GM18498 (cell line): ENCODE results near the gene VAMP1.
"Not testable (repeated sequence)": the region's sequence is repeated elsewhere in the genome, so short reads cannot be mapped to it uniquely, and the experiment has no call there.

Experiments used
- ATAC-seq: cut with Tn5 transposase; IDR thresholded peaks from one replicate; pipeline ENCODE4 v1.9.1; 2021; ENCODE audit warnings: mild to moderate bottlenecking, moderate library complexity; ENCODE audit not compliant: unreplicated experiment

Gene VAMP1

DNA sequence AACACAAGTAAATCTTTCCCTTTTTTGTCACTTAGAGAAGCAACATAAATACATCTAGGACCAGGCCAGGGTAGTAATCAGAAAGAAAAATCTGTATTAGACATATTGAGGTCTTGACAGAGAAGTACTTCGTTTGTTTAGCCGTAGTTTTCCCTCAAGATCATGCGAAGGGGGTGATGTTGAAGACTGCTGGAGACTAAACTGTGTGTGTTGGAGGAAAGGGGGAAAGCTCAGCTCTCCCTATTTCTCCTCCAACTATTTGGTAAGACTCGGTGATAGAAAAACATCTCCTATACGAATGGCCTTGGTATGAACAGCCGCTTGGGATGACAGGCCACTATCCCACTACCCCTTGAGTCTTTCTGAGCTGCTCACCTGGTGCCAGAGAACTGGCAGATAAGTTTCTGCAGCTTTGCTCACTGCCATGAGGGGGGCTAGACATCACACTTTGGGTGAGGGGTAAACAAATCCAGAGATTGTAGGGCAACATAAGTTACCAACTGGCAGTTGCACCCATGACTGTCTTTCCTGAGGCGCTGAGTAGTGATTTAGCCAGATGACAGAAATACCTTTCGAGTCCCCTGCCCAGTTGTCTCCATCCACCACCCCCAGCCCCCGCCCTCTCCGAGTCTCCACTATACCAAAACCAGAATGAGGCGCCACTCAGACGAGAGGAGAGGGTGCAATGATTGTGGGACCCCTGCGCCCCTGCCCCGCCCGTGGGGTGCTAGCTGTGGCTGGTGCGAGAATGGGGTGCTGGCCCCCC is 685 bp downstream of the VAMP1 start:
- no peak for ATAC-seq

DNA sequence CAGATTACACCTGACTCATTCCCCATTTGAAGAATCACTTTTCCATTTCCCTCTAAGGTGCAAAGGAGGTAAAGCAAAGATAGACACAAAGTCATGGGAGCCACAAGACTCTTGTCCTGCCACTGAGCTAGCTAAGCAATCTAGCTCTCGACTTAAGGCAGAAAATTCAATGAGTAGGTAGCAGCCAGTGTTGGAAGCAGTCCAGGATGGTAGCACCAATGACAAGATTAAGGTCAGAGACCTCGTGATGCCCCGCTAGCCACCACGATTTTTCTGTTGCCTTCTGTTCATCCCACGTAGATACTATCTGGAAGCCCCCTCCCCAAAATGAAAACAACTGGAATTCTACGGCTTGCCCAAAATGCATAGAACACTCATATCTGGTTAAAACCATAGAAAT is 1.4 kb downstream of the VAMP1 start:
- no peak for ATAC-seq

DNA sequence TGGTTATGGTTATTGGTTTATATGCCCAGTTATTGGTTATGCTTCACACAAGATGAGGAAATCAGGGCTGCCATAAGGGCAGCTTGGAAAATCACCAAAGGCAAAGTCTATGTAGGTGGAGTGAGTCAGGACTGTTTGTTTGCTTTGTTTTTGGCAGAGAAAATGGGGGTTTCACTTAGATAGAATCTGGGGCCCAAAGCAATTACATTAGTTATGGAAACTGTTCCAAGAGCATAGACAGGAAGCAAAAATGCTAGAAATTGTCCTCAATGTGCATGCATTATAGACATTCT is 2.2 kb downstream of the VAMP1 start:
- ATAC-seq, result no peak

DNA sequence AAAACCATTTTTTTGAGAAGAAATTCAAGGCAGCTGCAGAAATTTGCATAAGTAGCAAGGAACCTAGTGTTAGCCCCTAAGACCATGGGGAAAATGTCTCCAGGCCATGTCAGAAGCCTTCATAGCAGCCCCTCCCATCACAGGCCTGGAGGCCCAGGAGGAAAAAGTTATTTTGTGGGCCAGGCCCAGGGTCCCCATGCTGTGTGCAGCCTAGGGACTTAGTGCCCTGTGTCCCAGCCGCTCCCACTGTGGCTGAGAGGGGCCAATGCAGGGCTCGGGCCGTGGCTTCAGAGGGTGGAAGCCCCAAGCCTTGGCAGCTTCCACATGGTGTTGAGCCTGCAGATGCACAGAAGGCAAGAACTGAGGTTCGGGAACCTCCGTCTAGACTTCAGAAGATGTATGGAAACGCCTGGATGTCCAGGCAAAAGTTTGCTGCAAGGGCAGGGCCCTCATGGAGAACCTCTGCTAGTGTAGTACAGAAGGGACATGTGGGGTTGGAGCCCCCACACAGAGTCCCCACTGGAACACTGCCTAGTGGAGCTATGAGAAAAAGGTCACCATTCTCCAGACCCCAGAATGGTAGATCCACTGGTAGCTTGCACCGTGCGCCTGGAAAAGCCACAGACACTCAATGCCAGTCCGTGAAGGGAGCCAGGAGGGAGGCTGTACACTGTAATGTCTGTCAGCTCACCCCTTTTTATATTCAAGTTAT is 2.8 kb downstream of the VAMP1 start:
- not testable (repeated sequence) for ATAC-seq

DNA sequence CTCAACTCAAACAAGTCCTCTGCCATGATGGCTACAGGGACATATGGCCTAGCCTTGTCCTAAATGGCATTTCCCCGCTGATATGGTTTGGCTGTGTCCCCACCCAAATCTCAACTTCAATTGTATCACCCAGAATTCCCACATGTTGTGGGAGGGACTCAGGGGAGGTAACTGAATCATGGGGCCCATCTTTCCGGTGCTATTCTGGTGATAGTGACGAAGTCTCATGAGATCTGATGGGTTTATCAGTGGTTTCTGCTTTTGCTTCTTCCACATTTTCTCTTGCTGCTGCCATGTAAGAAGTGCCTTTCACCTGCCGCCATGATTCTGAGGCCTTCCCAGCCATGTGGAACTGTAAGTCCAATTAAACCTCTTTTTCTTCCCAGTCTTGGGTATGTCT is 3.7 kb downstream of the VAMP1 start:
- not testable (repeated sequence) for ATAC-seq

DNA sequence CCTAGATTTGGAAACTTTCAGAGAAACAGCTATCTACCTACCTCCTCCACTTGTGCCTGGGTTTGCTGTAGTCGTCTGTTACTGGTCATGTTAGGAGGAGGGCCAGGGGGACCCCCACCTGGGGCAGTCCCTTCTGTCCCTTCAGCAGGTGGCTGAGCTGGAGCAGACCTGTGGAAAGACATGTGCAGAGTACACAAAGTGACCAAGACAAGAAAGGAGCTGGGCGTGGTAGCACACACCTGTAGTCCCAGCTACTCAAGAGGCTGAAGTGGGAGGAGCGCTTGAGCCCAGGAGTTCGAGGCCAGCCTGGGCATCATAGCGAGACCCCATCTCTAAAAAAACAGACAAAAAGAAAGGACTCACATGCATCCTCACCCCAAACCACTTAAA is 4.3 kb downstream of the VAMP1 start:
- ATAC-seq, result no peak

DNA sequence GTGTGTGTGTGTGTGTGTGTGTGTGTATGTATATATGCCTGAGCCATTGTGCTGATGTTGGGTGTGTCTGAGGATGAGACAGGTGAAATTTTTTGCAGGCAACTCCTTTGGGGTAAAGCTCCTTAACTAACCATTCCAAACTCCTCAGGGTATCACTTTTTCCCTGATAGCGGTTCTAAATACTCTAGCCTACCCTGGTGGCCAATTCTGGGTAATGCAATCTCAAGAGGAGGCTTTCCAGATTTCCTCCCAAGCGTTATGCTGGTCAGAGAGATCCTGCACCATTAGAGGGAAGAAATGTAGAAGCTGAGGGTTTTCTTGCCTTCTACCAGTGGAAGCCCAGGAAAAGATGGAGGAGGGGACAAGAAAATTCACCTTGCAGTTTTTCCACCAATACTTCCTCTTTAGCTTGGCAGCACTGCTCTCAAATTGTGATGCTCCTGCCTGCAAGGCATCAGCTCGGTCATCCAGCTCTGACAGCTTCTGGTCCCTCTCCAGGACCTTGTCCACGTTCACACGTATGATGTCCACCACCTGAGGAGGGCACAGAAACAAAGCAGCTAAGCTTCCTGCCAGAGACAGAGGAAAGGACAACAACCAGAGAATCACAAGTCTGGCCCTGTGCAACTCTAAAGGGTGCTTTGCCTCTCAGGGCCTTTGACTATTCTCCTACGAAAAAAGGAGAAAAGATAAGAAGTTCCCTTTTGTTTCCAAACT is 4.9 kb downstream of the VAMP1 start:
- ATAC-seq, result no peak

DNA sequence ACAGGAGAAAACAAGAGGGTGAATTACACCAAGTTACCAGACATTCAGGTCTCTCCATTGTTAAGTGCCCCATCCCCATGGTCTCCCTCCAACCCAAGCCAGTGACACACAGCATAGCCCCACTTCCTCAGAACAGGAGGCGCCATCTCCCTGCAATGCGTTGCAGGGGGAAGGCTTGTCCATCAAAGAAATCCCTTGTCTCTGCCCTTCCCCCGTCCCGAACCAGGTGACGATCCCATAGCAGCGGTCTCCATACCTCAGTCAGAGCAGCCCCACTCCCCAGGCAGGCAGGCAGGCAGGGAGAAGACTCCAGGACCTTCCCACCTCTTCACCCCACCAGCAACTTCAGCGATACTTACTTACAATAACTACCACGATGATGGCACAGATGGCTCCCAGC is 5.9 kb downstream of the VAMP1 start:
- no peak for ATAC-seq

DNA sequence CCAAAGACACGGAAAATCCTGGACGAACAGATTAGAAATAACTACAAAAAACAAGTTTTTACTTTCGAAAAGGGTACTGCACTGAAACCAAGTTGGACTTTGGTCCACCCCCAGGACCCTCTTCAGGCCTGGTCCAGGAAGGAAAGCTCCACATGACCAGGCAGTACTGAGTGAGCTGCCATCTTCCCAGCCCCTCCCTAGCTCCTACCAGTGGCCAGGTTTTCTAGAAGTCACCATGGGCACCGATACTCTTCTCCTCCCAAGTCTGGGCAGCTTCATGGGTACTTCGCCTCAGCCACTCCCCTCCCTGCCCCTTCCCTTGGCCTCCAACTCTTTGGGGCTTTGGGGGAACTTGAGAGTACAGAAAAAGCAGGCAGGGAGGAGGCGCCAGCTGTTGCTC is 6.6 kb downstream of the VAMP1 start:
- ATAC-seq, result no peak

DNA sequence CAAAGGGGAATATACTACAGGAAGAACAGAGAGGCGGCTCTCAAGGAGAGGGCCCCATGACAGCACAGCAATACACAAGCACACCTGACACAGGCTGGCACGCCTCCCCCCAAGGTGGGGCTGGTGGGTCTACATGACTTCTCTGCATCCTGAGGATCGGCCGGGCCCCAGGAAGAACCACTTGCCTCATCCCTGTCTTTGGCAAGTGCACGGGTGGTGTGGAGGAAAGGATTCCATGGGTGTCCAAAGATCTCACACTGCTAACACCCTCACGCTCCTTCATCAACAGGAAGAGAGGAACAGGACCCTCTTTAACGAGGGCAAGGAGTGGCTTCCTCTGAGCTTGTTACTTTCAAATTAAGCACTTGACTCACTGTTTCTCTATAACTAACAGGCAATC is 7.3 kb downstream of the VAMP1 start:
- ATAC-seq, result no peak

DNA sequence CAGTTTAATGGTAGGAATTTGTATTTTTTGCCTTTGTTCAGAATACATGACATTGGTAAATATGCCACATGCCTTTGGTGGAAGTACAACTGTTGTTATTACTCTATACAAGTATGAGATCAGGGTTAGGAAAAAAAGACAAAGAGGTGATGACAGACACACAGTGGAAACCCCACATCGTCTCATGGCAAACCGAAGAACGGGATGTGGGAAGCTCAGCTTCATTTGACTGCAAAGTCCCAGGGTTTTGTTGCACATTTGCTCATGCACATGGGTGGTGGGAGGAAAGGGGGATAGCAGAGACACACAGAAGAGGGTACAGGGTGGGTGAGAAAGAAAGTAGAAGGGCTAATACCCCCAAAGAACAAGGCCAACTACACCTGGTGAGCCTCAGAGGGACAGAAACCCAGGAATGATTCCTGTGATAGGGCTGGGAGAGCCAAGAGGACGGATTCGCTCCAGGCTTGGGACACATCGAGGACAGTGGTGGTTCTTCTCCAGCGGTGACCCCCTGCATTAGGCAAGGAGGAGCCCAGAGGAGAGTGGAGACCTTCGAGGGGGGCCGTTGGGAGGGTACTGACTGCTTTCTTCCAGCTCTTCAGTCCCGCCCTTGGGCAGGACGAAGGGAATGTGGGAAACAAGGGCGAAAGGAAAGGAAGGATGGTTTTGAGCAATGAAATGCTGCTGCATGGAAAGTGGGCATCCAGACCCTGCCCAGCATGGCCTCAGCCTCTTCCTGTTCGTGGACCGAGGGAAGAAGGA is 8.1 kb downstream of the VAMP1 start:
- ATAC-seq, result no peak

DNA sequence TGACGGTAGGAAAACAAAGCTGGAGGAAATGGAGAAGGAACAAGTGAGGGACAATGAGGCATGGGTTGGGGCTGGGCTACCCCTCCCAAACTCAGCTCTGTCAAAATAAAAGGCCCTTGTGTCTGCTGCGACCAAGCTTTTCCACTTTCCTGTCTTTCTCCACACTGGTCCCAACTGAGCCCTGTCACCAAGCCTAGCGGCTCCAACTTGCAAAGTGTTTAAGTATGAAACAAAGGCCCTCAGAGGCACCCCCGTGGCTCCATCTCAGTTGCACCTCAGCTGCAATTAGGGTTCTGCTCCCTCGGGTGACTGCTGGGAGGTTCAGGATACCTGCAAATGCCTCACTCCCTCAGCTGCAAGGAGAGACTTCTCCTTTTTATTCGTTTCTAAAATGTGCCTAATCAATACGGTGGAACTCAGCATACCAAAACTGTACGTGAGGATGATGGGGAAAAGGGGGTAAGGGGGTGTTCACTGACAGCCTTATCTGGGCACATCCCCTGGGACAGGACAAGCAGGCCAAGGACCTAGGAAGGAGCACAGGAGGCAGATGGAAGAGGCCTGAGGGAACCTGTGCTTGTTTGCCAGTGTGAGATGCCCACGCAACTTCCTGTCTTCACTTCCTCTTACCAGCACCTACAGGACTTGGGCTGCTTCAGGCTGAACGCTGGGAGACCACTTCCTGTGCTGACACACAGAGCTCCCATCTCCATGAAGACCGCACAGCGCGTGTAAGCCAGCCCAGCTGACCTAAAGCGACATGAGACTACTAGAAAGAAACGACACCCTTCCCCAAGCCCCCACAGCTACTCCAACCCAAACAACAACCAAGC is 8.9 kb downstream of the VAMP1 start:
- peak; percentile 77 for ATAC-seq

DNA sequence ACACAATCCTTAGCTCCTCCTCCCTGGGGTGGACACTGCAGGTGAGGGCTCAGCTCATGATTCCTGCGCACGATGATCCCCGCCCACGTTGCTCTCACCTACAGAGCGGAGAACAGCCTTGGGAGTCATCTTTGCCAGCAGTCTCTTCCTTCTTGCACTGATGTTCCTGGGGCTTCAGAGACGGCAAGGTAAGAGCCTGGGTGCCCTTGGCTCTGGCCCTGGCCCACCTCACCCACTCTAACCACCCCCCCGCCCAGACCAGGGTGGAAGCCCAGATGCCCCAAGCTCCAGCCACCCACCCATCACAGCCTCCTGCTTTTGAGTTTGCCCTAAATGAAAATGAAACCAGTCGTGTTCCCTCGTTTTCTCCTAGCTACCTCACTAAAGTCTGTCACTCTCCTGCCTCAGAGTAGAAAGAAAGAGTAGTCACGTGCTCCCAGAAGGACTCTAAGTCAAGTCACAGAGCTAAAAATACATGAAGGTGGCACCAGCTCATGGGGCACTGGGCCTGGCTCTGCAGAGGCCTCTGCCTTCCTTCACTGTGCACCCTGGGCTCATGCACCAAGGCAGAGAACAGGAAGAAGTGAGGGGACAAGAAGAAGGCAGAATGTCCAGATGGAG is 9.6 kb downstream of the VAMP1 start:
- peak; percentile 20 for ATAC-seq

DNA sequence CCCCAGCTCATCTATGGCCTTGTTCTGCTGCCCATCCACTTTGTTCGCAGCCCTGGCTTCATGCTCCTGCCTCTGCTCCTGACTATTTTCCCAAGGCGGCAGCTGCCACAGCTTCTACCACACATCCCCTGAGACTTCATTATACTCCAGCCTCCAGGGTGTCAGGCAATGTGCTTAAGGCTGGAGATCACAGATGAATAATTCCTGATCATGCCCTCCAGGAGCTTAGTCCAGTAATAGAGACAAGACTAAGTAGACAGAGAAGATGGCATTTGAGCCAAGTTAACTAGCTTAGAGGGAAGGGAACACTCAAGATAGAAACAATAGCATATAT is 11.5 kb downstream of the VAMP1 start:
- ATAC-seq, result no peak

DNA sequence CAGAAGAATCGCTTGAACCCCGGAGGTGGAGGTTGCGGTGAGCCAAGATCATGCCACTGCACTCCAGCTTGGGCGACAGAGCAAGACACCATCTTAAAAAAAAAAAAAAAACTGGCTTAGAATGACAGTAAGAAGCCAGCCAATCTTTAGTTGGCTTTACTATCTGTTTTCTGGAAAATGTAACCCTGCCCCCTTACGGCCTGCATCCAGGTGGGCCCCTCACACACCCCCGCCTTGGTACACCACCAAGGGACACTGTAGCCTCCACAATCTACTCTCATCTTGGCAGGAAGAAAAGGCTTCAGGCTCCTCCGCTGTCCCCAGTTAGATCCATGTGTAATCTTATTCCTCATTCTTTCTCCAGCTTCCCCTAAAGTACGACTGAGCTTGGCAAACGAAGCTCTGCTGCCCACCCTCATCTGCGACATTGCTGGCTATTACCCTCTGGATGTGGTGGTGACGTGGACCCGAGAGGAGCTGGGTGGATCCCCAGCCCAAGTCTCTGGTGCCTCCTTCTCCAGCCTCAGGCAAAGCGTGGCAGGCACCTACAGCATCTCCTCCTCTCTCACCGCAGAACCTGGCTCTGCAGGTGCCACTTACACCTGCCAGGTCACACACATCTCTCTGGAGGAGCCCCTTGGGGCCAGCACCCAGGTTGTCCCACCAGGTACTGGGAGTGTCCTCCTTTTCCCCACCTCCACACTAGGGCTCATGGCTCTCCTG is 12.0 kb downstream of the VAMP1 start:
- ATAC-seq, result no peak

DNA sequence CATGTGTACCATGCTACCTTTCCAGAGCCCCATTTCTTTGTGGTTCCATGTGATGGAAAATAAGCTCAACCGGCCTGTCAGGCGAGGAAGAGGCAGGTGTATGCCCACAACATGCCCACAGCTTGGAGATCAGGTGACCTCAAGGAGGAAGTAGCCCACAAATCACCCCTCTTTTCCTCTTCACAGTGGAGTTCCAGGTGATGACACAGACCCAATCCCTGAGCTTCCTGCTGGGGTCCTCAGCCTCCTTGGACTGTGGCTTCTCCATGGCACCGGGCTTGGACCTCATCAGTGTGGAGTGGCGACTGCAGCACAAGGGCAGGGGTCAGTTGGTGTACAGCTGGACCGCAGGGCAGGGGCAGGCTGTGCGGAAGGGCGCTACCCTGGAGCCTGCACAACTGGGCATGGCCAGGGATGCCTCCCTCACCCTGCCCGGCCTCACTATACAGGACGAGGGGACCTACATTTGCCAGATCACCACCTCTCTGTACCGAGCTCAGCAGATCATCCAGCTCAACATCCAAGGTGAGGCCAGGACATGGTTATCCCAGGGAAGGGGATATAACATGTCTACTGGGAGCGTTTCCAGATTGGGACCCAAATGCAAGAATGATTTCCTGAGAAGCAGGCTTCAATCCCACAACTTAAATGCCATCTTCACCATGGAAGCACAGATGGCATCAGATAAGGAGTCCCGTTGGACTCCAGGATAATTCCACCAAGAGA is 13.1 kb downstream of the VAMP1 start:
- ATAC-seq, result no peak

DNA sequence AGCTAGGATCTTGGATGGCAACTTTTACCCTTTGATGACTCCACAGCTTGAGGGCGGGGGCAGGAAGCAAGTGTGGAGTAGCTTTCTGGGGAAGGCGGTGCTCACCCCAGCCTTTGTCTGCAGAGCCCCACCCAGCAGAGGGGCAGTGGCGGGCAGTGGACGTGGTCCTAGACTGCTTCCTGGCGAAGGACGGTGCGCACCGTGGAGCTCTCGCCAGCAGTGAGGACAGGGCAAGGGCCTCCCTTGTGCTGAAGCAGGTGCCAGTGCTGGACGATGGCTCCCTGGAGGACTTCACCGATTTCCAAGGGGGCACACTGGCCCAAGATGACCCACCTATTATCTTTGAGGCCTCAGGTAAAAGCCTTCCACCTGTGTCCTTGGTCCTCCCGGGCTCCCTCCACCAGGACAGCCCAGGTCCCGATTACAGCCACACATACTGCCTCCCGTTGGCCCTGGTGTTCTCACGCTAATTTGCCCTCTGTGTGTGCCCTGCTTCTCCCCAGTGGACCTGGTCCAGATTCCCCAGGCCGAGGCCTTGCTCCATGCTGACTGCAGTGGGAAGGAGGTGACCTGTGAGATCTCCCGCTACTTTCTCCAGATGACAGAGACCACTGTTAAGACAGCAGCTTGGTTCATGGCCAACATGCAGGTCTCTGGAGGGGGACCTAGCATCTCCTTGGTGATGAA is 17.4 kb downstream of the VAMP1 start:
- ATAC-seq, result no peak

DNA sequence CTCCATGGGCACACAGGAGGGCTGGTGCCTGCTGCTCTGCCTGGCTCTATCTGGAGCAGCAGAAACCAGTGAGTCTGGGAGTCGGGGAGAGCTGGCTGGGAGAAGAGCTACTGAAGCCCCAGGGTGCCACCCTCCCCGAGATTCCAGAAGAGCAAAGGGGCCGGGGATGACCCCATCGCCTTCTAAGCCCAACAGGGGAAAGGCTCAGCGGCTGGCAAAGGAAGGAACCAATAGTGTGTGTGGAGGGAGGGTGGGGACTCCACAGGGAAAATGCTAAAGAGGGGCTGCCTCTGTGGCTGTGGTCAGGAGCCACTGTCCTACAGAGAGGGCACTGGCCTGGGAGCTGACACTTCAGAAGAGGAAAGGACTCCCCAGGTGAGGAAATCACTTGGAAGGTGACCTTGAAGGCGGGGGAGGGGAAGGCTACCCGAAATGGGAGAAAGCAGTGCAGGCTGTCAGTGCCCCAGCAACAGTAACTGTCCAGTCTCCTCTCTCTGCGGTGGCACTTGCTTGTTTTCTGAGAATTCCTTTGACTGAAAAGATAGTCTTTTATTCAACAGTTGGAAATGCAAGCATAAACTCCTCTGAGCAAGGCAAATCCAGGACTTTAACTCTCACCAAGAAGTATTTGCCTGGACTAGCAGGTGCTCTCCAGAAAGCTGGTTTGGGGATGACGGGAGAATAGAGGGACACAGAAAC is 18.1 kb downstream of the VAMP1 start:
- no peak for ATAC-seq
